Measurements from ENCODE around the gene MEGF8.

The MEGF8 gene

GRCh38 chr19:42423462-42424344 lies 98.3 kb downstream of the MEGF8 start:
- DNase-seq = peak; percentile 92 to 93

- DNase-seq = no peak
Measured at GRCh38 chr19:42424345-42424707, 98.9 kb downstream of the MEGF8 start.

- no peak for DNase-seq
Measured at GRCh38 chr19:42424712-42425131, 99.3 kb downstream of the MEGF8 start.

GRCh38 chr19:42426643-42427042 lies 101.2 kb downstream of the MEGF8 start:
- DNase-seq = no peak

- no peak for DNase-seq
Measured at GRCh38 chr19:42427313-42427712, 101.9 kb downstream of the MEGF8 start, which contains the start of gene LIPE. Gene LIPE, minus strand, starts transcription at chr19:42427388. Its CDS starts 239 bp downstream, at chr19:42427149.

All from stimulated activated CD4-positive, alpha-beta T cell treated with anti-CD3 and anti-CD28 coated beads, Interleukin-2, amount 100 ng/mL, for 48 hours (primary cell).